ENCODE measurements around the gene TNFRSF6B.

TNFRSF6B gene

DNA sequence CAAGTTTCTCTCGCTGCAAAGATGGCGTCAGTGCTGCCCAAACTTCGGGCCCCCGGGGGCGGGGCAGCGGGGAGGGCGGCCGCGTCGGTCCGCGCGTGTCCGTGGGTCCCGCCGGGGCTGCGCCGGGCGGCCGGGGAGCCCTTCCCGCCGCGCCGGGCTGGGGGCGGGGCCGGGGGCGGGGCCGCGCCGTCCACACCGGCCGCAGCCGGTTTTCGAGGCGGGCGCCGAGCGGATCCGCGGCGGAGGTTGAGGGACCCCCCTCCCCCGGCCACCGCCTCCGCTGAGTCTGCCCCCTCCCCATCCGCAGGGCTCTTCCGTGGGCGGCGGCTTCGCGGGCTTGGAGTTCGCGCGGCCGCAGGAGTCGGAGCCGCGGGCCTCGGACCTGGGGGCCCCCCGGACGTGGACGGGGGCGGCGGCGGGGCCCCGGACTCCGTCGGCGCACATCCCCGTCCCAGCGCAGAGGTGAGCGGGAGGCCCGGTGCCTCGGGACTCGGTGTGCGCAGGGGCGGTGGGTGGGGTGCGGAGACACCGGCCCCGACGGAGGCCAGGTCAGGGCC, 43.7 kb downstream of the TNFRSF6B start:
- DNase-seq: no peak

- no peak for DNase-seq
These were observed 44.3 kb downstream of the TNFRSF6B start for GRCh38 chr20:63740627-63741353.

DNA sequence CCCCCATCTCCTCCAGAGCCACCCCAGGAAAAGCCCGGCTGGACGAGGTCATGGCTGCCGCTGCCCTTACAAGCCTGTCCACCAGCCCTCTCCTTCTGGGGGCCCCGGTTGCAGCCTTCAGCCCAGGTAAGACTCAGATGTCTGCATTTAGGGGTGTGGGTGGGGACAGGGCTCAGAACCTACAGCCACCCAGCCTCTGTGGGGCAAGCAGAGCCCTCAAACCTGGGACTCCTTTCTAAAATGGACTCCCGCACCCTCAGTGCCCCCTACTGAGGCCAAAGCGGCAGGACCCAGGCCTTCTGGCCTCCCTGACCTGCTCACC, 44.9 kb downstream of the TNFRSF6B start:
- no peak for DNase-seq

DNA sequence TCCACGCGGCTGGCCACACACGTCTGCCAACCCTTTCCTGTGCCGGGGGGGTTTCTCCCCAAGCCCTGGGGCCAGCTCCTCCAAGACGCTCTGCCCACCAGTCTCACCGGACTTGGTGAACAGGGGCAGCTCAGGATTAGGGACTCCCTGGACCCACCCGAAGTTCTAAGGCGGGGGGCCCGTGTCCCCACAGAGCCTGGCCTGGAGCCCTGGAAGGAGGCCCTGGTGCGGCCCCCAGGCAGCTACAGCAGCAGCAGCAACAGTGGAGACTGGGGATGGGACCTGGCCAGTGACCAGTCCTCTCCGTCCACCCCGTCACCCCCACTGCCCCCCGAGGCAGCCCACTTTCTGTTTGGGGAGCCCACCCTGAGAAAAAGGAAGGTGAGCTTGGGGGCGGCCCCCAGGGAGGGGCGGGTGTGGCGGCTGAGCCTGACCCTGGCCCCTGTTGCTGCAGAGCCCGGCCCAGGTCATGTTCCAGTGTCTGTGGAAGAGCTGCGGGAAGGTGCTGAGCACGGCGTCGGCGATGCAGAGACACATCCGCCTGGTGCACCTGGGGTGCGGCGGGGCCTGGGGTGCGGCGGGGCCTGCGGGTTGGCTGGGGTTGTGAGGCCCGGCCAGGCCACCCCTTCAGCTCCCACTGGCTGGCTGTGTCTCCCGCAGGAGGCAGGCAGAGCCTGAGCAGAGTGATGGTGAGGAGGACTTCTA, 45.4 kb downstream of the TNFRSF6B start:
- DNase-seq: no peak

- no peak for DNase-seq
These were observed 46.1 kb downstream of the TNFRSF6B start for GRCh38 chr20:63742381-63743024.

GRCh38 chr20:63743210-63743970, 46.9 kb downstream of the TNFRSF6B start:
- no peak for DNase-seq

DNA sequence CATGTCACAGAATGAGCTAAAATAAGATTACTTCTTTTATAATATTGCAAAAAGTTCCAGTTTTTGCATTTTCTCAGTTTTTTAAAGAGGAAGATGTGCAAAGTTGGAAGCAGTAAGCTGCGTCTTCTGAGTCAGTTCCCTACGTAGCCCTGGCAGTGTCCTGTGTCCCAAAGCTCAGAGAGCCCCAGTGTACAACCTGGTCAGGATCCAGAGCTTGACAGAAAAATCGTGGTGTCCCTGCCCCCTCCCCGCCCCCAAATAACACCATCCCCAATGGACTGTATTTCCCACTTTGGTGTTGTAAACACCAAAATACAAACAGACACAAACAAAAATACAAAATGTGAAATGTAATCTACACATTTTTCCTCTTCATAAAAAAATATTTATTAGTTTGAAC, 47.7 kb downstream of the TNFRSF6B start:
- no peak for DNase-seq

DNA sequence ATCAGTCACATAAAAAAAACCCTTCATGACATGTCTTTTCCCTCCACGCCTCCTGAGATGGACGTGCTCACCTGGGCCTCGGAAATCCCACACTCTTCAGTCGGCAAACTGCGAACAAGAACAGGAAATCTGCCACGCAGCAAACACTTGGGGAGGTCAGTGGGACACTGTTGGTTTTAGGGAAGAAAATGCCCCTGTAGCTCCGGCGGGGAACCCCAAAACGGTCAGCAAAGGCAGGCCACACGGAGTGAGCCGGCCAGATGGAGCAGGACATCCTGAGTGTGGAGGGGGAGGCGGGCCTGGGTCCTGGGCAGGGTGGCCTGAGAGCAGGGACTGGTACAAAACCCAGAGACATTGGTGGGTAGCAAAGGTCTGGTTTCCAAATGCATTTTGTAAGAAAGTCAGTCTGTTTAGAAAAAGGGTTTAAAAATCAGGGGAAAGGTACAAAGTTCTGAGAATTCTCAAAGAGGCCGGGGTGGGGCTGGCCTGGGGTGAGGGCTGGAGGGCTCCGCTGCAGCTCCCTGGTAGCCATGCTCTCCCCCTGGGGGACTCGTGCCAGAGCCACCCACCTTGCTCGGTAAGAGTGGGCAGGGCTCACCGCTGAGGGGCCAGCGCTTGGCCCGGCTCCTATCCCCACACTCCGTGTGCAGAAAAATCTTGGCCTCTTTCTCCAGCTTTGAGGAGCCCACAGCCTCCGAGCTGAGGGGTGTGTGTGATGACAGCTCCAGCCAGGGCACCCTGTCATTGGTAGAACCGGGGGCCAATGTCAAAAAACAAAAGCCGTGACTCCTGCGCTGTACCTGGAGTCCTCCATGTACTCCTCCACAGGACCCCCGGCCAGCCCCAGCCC, 48.3 kb downstream of the TNFRSF6B start:
- no peak for DNase-seq

GRCh38 chr20:63745424-63745805, 49.0 kb downstream of the TNFRSF6B start:
- DNase-seq: no peak

- DNase-seq: no peak
These were observed 49.7 kb downstream of the TNFRSF6B start for GRCh38 chr20:63745961-63746731.

DNA sequence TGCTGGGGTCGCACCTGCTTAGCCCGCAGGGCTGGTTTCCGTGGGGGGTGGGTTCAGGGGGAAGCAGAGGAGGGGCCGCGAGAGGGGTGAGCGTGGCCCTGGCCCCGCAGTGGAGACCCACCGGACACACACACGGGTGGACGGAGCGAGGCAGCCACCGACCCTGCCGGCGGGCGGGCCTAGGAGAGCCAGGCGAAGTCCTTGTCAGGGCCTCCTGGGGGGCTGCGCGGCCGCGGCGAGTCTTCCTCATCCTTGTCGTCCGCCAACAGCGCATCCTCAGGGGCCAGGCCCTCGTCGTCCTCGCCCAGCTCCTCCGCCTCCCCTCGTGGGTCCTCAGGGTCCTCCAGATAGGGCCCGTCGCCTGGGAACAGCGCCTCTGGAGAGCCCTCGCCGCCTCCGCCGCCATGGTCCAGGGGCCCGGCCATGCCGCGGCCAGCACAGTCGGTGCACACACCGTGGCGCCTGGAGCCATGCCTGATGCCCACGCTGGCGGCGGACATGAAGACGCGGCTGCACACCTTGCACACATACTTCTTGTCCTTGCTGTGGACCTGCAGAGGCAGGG, 50.4 kb downstream of the TNFRSF6B start:
- no peak for DNase-seq

- DNase-seq: no peak
These were observed 51.2 kb downstream of the TNFRSF6B start for GRCh38 chr20:63747622-63748069.
